Fibroblast of pulmonary artery (primary cell): Measurements from ENCODE around the gene HPN.

Experiments
- DNase-seq: peaks from one replicate; pipeline ENCODE4 v3.0.0-alpha.2; 2010; ENCODE audit warnings: low read depth
- H3K4me3 ChIP-seq: replicated peaks from 2 replicates; pipeline ENCODE4 v1.5.1; 2011; ENCODE audit warnings: low read depth, mild to moderate bottlenecking, control low read depth, low read length, moderate library complexity
- CTCF ChIP-seq: IDR thresholded peaks from 2 replicates; pipeline ENCODE4 v1.5.1; 2011; ENCODE audit warnings: mild to moderate bottlenecking, control low read depth, low read length, inconsistent platforms; ENCODE audit errors: missing control alignments

HPN gene

GRCh38 chr19:35068941-35069634 is 27.6 kb downstream of the HPN start:
- TF ChIP-seq CTCF = no peak
- no peak for DNase-seq
- no peak overlapping the region for H3K4me3 ChIP-seq

- DNase-seq = no peak
- TF ChIP-seq CTCF = no peak
- no peak overlapping the region for H3K4me3 ChIP-seq
Observed at GRCh38 chr19:35069696-35070095, 28.2 kb downstream of the HPN start.

- TF ChIP-seq CTCF = no peak
- H3K4me3 ChIP-seq = no peak overlapping the region
- no peak for DNase-seq
Observed at GRCh38 chr19:35070471-35070870, 28.9 kb downstream of the HPN start.

GRCh38 chr19:35073516-35073915 is 32.0 kb downstream of the HPN start:
- DNase-seq = no peak
- no peak for TF ChIP-seq CTCF
- no peak overlapping the region for H3K4me3 ChIP-seq

GRCh38 chr19:35073941-35074340 is 32.4 kb downstream of the HPN start:
- no peak overlapping the region for H3K4me3 ChIP-seq
- TF ChIP-seq CTCF = no peak
- no peak for DNase-seq

- no peak overlapping the region for H3K4me3 ChIP-seq
- TF ChIP-seq CTCF = no peak
- no peak for DNase-seq
Observed at GRCh38 chr19:35074426-35075201, 33.1 kb downstream of the HPN start.
